Astrocyte of the cerebellum (primary cell): ENCODE data around the gene KCNMB2.

Source experiments
- DNase-seq: peaks from one replicate; pipeline ENCODE4 v3.0.0-alpha.2; 2011; ENCODE audit warnings: low read depth
- H3K4me3 ChIP-seq: 2 replicates; pipeline ENCODE4 v1.5.1; 2011; ENCODE audit warnings: mild to moderate bottlenecking, low read depth, low read length, moderate library complexity
- CTCF ChIP-seq: IDR thresholded peaks from 2 replicates; pipeline ENCODE4 v1.5.1; 2012; ENCODE audit warnings: low read length, low read depth, moderate library complexity, mild to moderate bottlenecking; ENCODE audit errors: missing control alignments
- in situ Hi-C: cut with HindIII; loops from 2 replicates; pipeline ENCODE4 v1.10.0; 2017; ENCODE audit warnings: low sequenced_read_pairs

The KCNMB2 gene

GRCh38 chr3:178752843-178753242, 216.6 kb downstream of the KCNMB2 start:
- in situ Hi-C loops, result no loop called here
- no peak overlapping the region for H3K4me3 ChIP-seq
- no peak for DNase-seq
- no peak for TF ChIP-seq CTCF

- in situ Hi-C loops, result no loop called here
- DNase-seq, result no peak
- no peak overlapping the region for H3K4me3 ChIP-seq
- no peak for TF ChIP-seq CTCF
These were observed 218.7 kb downstream of the KCNMB2 start for GRCh38 chr3:178754852-178755510.

- in situ Hi-C loops, result no loop called here
- no peak for DNase-seq
- TF ChIP-seq CTCF, result no peak
- H3K4me3 ChIP-seq, result no peak overlapping the region
These were observed 224.8 kb downstream of the KCNMB2 start for GRCh38 chr3:178761024-178761423.

GRCh38 chr3:178761461-178761860, 225.2 kb downstream of the KCNMB2 start:
- in situ Hi-C loops, result no loop called here
- no peak for DNase-seq
- TF ChIP-seq CTCF, result no peak
- H3K4me3 ChIP-seq, result no peak overlapping the region

GRCh38 chr3:178762385-178762784, 226.1 kb downstream of the KCNMB2 start:
- DNase-seq, result no peak
- no peak for TF ChIP-seq CTCF
- in situ Hi-C loops, result no loop called here
- H3K4me3 ChIP-seq, result no peak overlapping the region

GRCh38 chr3:178765472-178765871, 229.2 kb downstream of the KCNMB2 start:
- no peak for TF ChIP-seq CTCF
- no peak overlapping the region for H3K4me3 ChIP-seq
- in situ Hi-C loops, result no loop called here
- DNase-seq, result no peak
